Coronary artery (tissue), 2 donors: ENCODE measurements around the gene CDIPT.

Source experiments
- DNase-seq: peaks from one replicate; pipeline ENCODE4 v3.0.0-alpha.2; 2017; ENCODE audit warnings: low spot score
- H3K27ac ChIP-seq, 2 donors: fragments of 200-600 bp; sonication (generic); one replicate each; pipeline ENCODE4 v1.5.1; 2016 to 2019
- H3K4me3 ChIP-seq: fragments of 200-600 bp; sonication (generic); 2 replicates; pipeline ENCODE4 v1.5.1; 2016; ENCODE audit warnings: mild to moderate bottlenecking, moderate library complexity
- CTCF ChIP-seq: fragments of 200-600 bp; sonication (generic); IDR thresholded peaks from one replicate; pipeline ENCODE4 v1.5.1; 2019; ENCODE audit warnings: antibody characterized with exemption

CDIPT gene

GRCh38 chr16:29858974-29859373, 4.1 kb downstream of the CDIPT start:
- no peak for DNase-seq
- H3K4me3 ChIP-seq: no peak overlapping the region
- H3K27ac ChIP-seq: peak overlapping the region; percentile 30 to 50
- no peak for TF ChIP-seq CTCF

DNA sequence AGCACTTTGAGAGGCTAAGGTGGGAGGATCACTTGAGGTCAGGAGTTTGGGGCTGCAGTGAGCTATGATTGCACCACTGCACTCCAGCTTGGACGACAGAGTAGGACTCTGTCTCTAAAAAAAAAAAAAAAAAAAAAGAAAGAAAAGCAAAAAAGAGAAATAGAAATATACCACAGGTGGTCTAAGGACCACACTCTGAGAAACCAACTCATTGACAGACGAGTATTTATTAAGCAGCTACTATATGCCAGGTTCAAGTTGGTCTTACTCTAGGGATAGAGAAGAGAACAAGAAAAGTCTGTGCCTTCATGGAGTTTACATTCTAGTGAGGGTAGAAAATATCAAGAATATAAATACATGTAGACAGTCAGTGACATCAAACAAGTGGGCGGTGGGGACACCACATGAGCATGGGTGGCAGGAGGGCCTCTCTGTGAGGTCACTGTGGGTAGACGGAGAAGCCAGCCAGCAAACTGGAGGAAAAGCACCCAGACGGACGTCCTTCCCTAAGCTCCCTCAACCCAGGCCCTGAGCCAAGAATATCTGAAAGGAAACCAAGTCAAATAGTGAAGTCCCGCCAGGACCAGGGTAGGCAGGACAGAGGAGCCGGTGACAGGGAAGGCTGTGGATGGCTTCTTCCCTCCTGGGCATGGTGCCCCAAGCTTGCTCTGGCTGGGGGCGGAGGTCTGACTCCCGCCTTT, 4.7 kb downstream of the CDIPT start:
- H3K4me3 ChIP-seq: no peak overlapping the region
- no peak for DNase-seq
- no peak for TF ChIP-seq CTCF
- peak overlapping the region; percentile 30 to 50 for H3K27ac ChIP-seq

DNA sequence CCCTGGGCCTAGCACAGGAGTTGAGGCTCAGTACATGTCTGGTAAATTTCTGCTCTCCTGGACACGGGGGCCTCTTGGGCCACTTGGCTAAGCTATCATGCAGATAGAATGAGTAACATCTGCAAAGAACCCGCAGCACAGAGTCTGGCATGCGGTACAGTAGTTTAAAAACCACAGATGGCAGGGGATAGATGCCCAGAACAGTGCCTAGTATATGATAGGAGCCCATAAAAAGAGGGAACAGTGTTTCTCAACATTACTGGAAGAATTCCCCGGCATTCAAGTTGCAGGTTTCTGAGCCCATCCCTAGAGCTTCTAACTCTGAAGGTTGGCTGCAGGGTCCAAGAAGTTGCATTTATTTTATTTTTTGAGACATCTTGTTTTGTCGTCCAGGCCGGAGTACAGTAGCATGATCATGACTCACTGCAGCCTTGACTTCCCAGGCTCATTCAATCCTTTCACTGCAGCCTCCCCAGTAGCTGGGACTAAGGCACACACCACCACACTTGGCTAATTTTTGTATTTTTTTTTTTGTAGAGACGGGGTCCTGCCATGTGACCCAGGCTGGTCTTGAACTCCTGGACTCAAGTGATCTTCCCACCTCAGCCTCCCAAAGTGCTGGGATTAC, 5.8 kb downstream of the CDIPT start:
- no peak for DNase-seq
- Histone ChIP-seq H3K27ac (no peak overlapping the region), H3K4me3 (no peak overlapping the region)
- TF ChIP-seq CTCF: no peak

GRCh38 chr16:29854520-29855100, 8.4 kb downstream of the CDIPT start:
- DNase-seq: no peak
- no peak overlapping the region for H3K4me3 ChIP-seq
- no peak overlapping the region for H3K27ac ChIP-seq
- TF ChIP-seq CTCF: no peak

- Histone ChIP-seq H3K4me3 (no peak overlapping the region), H3K27ac (no peak overlapping the region)
- no peak for TF ChIP-seq CTCF
- no peak for DNase-seq
These were observed 10.4 kb downstream of the CDIPT start for GRCh38 chr16:29852654-29853053.

GRCh38 chr16:29850998-29851397, 12.0 kb downstream of the CDIPT start:
- no peak overlapping the region for H3K27ac ChIP-seq
- H3K4me3 ChIP-seq: no peak overlapping the region
- no peak for TF ChIP-seq CTCF
- no peak for DNase-seq

- DNase-seq: no peak
- TF ChIP-seq CTCF: no peak
- peak overlapping the region in 1 of 2 donors; percentile 32 for H3K27ac ChIP-seq
- no peak overlapping the region for H3K4me3 ChIP-seq
These were observed 13.5 kb downstream of the CDIPT start for GRCh38 chr16:29849505-29849904.
